KMS-11 (cell line): Measurements from ENCODE around the gene SGSH.

Experiments
- H2AFZ ChIP-seq: fragments of 200-600 bp; sonication (generic); 2 replicates; pipeline ENCODE4 v1.6.1; 2016; ENCODE audit warnings: antibody characterized with exemption, mixed run types, low read depth
- H3K27ac ChIP-seq: fragments of 200-600 bp; sonication (generic); 2 replicates; pipeline ENCODE4 v1.6.1; 2016; ENCODE audit warnings: mild to moderate bottlenecking, mixed run types
- H3K27me3 ChIP-seq: fragments of 200-600 bp; sonication (generic); 2 replicates; pipeline ENCODE4 v1.6.1; 2017; ENCODE audit warnings: mild to moderate bottlenecking, low read depth, mixed run types, moderate library complexity; ENCODE audit not compliant: insufficient read depth
- H3K36me3 ChIP-seq: fragments of 200-600 bp; sonication (generic); 2 replicates; pipeline ENCODE4 v1.6.1; 2017; ENCODE audit warnings: mild to moderate bottlenecking, mixed run types; ENCODE audit not compliant: insufficient read depth
- H3K4me1 ChIP-seq: fragments of 200-600 bp; sonication (generic); 2 replicates; pipeline ENCODE4 v1.6.1; 2016; ENCODE audit warnings: mild to moderate bottlenecking, low read depth, mixed run types; ENCODE audit not compliant: poor library complexity, severe bottlenecking
- H3K4me2 ChIP-seq: fragments of 200-600 bp; sonication (generic); 2 replicates; pipeline ENCODE4 v1.7.0; 2016; ENCODE audit warnings: mild to moderate bottlenecking, mixed run types
- H3K4me3 ChIP-seq: fragments of 200-600 bp; sonication (generic); IDR thresholded peaks from 2 replicates; pipeline ENCODE4 v1.6.1; 2017; ENCODE audit warnings: low read depth, low read length, mixed read lengths; ENCODE audit not compliant: insufficient read depth
- H3K79me2 ChIP-seq: fragments of 200-600 bp; sonication (generic); 2 replicates; pipeline ENCODE4 v1.6.1; 2016; ENCODE audit warnings: low read depth, mixed run types; ENCODE audit not compliant: insufficient read depth
- H3K9ac ChIP-seq: fragments of 200-600 bp; sonication (generic); 2 replicates; pipeline ENCODE4 v1.6.1; 2016; ENCODE audit warnings: mild to moderate bottlenecking, mixed run types
- H4K20me1 ChIP-seq: fragments of 200-600 bp; sonication (generic); 2 replicates; pipeline ENCODE4 v1.6.1; 2016; ENCODE audit warnings: mild to moderate bottlenecking, mixed run types; ENCODE audit not compliant: insufficient read depth
- TF ChIP-seq, protein P1 (sequence below): fragments of 200-600 bp; sonication (generic); conservative IDR thresholded peaks from 2 replicates; pipeline ENCODE4 v1.6.1; 2017; ENCODE audit warnings: low read depth, mild to moderate bottlenecking, antibody characterized with exemption, low read length, moderate library complexity, mixed read lengths

Gene SGSH

DNA sequence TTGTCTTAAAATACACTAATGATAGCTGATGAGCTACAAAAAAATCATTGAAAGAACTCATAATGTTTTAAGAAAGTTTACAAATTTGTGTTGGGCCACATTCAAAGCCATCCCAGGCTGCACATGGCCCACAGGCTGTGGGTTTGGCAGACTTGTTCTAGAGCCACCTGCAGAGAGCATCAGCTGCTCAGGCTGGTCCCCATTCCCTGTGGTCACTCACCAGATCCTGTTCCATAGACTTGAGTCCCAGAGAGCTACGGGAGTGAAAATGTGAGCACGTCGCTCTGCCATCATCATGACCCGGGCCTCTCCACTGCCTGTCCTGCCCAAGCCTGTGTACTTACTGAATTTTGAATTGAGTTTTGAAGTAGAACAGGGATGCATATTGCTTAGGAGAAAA, 7.0 kb upstream of the SGSH start:
- Histone ChIP-seq H3K9ac (no peak overlapping the region), H3K4me3 (no peak overlapping the region), H2AFZ (no peak overlapping the region), H3K4me2 (no peak overlapping the region), H3K4me1 (no peaks in the 10 kb centered on the region), H3K27ac (no peak overlapping the region), H3K36me3 (no peaks in the 10 kb centered on the region), H3K79me2 (no peaks in the 10 kb centered on the region), H4K20me1 (no peaks in the 10 kb centered on the region), H3K27me3 (no peaks in the 10 kb centered on the region)
- TF ChIP-seq, protein P1, sequence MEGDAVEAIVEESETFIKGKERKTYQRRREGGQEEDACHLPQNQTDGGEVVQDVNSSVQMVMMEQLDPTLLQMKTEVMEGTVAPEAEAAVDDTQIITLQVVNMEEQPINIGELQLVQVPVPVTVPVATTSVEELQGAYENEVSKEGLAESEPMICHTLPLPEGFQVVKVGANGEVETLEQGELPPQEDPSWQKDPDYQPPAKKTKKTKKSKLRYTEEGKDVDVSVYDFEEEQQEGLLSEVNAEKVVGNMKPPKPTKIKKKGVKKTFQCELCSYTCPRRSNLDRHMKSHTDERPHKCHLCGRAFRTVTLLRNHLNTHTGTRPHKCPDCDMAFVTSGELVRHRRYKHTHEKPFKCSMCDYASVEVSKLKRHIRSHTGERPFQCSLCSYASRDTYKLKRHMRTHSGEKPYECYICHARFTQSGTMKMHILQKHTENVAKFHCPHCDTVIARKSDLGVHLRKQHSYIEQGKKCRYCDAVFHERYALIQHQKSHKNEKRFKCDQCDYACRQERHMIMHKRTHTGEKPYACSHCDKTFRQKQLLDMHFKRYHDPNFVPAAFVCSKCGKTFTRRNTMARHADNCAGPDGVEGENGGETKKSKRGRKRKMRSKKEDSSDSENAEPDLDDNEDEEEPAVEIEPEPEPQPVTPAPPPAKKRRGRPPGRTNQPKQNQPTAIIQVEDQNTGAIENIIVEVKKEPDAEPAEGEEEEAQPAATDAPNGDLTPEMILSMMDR = no peak

DNA sequence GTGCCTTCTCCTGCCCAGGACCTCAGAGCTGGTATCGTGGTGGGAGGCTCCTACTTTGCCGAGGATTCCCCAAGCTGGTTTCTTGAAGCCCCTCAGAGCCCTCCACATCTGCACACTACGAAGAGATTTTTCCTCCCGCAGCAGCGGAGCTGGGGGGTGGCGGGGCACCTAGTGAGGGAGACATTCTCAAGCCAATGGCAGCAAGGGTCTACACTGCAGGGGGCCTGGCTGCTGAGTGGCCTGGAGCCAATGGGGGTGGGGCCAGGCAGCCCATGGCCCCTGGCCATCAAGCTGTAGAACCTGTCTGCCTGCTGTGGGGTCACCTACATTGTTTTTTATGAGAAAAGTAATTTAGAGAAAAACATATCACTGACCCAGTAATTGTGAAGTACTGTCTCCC, 5.1 kb upstream of the SGSH start:
- Histone ChIP-seq H3K4me2 (no peak overlapping the region), H2AFZ (no peak overlapping the region), H4K20me1 (no peaks in the 10 kb centered on the region), H3K79me2 (no peaks in the 10 kb centered on the region), H3K4me3 (no peak overlapping the region), H3K9ac (no peak overlapping the region), H3K36me3 (no peaks in the 10 kb centered on the region), H3K27me3 (no peaks in the 10 kb centered on the region), H3K27ac (no peak overlapping the region), H3K4me1 (no peaks in the 10 kb centered on the region)
- TF ChIP-seq, protein P1 = no peak

DNA sequence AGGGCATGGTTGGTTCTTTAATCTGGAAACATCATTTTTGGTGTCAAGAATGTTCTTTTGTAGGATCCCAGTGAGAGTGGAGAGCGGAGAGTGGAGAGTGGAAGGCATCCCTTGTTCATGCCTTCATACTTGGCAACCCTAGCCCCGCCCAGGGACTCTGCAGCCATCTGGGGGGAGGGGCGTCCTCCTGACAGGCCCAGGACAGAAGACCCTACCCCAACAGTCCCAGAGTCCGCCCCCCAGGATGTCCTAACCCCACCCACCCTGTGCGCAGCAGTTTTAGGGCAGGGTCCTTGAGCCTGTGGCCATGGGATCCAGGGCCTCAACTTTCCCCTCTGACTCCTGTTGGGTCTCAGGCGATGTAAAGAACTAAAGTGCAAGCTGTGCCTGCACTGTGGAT, 4.5 kb upstream of the SGSH start:
- H4K20me1 ChIP-seq = no peaks in the 10 kb centered on the region
- no peak overlapping the region for H3K9ac ChIP-seq
- no peaks in the 10 kb centered on the region for H3K27me3 ChIP-seq
- H3K4me1 ChIP-seq = no peaks in the 10 kb centered on the region
- no peak overlapping the region for H3K27ac ChIP-seq
- TF ChIP-seq, protein P1 = no peak
- no peak overlapping the region for H3K4me2 ChIP-seq
- no peaks in the 10 kb centered on the region for H3K36me3 ChIP-seq
- H2AFZ ChIP-seq = no peak overlapping the region
- no peaks in the 10 kb centered on the region for H3K79me2 ChIP-seq
- no peak overlapping the region for H3K4me3 ChIP-seq

DNA sequence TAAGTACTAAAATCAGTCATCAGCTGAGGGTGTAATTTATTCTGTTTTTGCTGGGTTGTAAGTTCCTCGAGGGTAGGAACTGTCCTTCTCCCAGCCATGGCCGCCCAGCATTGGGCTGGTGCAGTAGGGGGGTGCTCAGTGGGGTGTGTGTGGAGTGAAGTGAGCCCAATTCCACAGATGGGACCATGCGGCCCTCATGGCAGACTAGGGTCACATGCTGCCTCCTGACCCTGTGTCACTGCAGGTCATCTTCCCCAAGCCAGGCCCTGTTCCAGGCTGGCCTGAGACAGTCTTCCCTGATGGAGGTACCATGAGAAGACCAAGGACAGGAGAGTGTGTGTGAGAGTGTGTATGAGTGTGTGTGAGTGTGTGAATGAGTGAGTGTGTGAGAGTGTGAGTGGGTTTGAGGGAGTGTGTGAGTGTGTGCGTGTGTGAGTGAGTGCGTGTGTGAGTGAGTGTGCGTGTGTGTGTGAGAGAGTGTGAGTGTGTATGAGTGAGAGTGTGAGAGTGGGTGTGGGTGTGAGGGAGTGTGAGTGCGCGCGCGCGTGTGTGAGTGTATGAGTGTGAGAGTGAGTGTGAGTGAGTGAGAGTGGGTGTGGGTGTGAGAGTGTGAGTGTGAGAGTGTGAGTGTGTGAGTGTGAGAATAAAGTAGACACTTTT, 3.8 kb upstream of the SGSH start:
- Histone ChIP-seq H3K4me3 (no peak overlapping the region), H3K4me1 (peaks cover 3% of the 10 kb centered on the region), H3K79me2 (no peaks in the 10 kb centered on the region), H3K4me2 (no peak overlapping the region), H2AFZ (no peak overlapping the region), H3K27ac (no peak overlapping the region), H4K20me1 (no peaks in the 10 kb centered on the region), H3K27me3 (no peaks in the 10 kb centered on the region), H3K9ac (no peak overlapping the region), H3K36me3 (no peaks in the 10 kb centered on the region)
- TF ChIP-seq, protein P1 = no peak
